C4-2B (cell line): ENCODE measurements around the gene MYBPH.

Source experiments
- ZFX ChIP-seq: fragments of 450-650 bp; IDR thresholded peaks from 2 replicates; pipeline ENCODE4 v1.6.1; 2017
- TF ChIP-seq, protein P1 (sequence below): fragments of 450-650 bp; conservative IDR thresholded peaks from 2 replicates; pipeline ENCODE4 v1.5.1; 2017; ENCODE audit warnings: mild to moderate bottlenecking

DNA sequence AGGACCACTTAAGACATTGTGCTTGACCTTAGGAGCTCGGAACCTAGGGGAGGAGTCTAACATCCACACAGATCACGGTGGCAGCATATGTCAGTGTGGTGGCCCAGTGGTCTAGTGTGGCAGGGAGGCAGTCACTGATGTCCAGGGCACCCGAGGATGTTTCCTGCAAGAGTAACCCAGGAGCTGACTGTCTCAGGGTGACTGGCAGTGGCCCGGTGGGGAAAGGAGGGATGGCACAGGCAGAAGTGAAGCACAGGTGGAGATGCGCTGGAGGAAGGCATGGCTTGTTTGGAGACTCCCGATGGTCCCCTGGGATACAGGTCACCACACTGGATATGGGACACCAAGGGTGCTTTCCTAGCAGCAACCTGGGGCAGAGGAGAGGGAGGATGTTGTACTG lies 37.5 kb upstream of the MYBPH start:
- TF ChIP-seq, protein P1, sequence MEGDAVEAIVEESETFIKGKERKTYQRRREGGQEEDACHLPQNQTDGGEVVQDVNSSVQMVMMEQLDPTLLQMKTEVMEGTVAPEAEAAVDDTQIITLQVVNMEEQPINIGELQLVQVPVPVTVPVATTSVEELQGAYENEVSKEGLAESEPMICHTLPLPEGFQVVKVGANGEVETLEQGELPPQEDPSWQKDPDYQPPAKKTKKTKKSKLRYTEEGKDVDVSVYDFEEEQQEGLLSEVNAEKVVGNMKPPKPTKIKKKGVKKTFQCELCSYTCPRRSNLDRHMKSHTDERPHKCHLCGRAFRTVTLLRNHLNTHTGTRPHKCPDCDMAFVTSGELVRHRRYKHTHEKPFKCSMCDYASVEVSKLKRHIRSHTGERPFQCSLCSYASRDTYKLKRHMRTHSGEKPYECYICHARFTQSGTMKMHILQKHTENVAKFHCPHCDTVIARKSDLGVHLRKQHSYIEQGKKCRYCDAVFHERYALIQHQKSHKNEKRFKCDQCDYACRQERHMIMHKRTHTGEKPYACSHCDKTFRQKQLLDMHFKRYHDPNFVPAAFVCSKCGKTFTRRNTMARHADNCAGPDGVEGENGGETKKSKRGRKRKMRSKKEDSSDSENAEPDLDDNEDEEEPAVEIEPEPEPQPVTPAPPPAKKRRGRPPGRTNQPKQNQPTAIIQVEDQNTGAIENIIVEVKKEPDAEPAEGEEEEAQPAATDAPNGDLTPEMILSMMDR = no peak
- TF ChIP-seq ZFX = no peak
